ENCODE results near the gene PAF1. TPM values are rescaled to one million over a fixed set of nuclear protein-coding genes. Genes with fewer than 3 reads are reported as not detected.

PAF1 gene
- total RNA-seq, 2 donors from 2014 or later: 34.8 to 54.3 TPM

- Histone ChIP-seq H3K36me3 (peaks cover 48% of the 10 kb centered on the region), H3K27ac (no peak overlapping the region), H3K4me1 (no peaks in the 10 kb centered on the region), H3K9me3 (no peaks in the 10 kb centered on the region), H3K4me3 (no peak overlapping the region), H3K27me3 (no peaks in the 10 kb centered on the region)
- no peak for TF ChIP-seq CTCF (IDR thresholded peaks at IDR 0.05)
- DNase-seq (ENCODE audit: low spot score): no peak
Measured at GRCh38 chr19:39422020-39422419, 31.1 kb upstream of the PAF1 start.

GRCh38 chr19:39420769-39421168, 29.9 kb upstream of the PAF1 start:
- no peak overlapping the region for H3K4me3 ChIP-seq
- no peak for DNase-seq (ENCODE audit: low spot score)
- H3K27ac ChIP-seq: no peak overlapping the region

GRCh38 chr19:39419003-39419402, 28.1 kb upstream of the PAF1 start:
- peaks cover 53% of the 10 kb centered on the region for H3K36me3 ChIP-seq
- no peak for DNase-seq (ENCODE audit: low spot score)
- no peak overlapping the region for H3K27ac ChIP-seq
- no peak overlapping the region for H3K4me3 ChIP-seq
- peaks cover 0 to 18% of the 10 kb centered on the region in 2 donors for H3K4me1 ChIP-seq
- no peak for TF ChIP-seq CTCF (IDR thresholded peaks at IDR 0.05)
- H3K27me3 ChIP-seq: no peaks in the 10 kb centered on the region
- H3K9me3 ChIP-seq: no peaks in the 10 kb centered on the region

More at GRCh38 chr19:39420769-39421168, 29.9 kb upstream of the PAF1 start:
- no peak for TF ChIP-seq CTCF (IDR thresholded peaks at IDR 0.05)
- Histone ChIP-seq H3K27me3 (no peaks in the 10 kb centered on the region), H3K4me1 (peaks cover 0 to under 1% of the 10 kb centered on the region in 2 donors), H3K9me3 (no peaks in the 10 kb centered on the region), H3K36me3 (peaks cover 53% of the 10 kb centered on the region)

- no peak for DNase-seq (ENCODE audit: low spot score)
- no peak overlapping the region for H3K4me3 ChIP-seq
- no peaks in the 10 kb centered on the region for H3K9me3 ChIP-seq
- H3K4me1 ChIP-seq: peaks cover 0 to 22% of the 10 kb centered on the region in 2 donors
- H3K27ac ChIP-seq: no peak overlapping the region
- H3K27me3 ChIP-seq: no peaks in the 10 kb centered on the region
- no peak for TF ChIP-seq CTCF (IDR thresholded peaks at IDR 0.05)
- H3K36me3 ChIP-seq: peaks cover 44% of the 10 kb centered on the region
Measured at GRCh38 chr19:39417463-39418181, 26.7 kb upstream of the PAF1 start.

GRCh38 chr19:39416152-39417120, 25.5 kb upstream of the PAF1 start:
- Histone ChIP-seq H3K9me3 (no peaks in the 10 kb centered on the region), H3K27me3 (no peaks in the 10 kb centered on the region), H3K36me3 (peaks cover 32% of the 10 kb centered on the region), H3K4me1 (peaks cover 0 to 26% of the 10 kb centered on the region in 2 donors), H3K27ac (no peak overlapping the region), H3K4me3 (no peak overlapping the region)
- DNase-seq (ENCODE audit: low spot score): no peak
- no peak for TF ChIP-seq CTCF (IDR thresholded peaks at IDR 0.05)

All from right atrium auricular region (tissue), 2 donors.